ENCODE data around the gene PRR19.

GRCh38 chr19:42324655-42325307, 22.8 kb downstream of the PRR19 start:
- TF ChIP-seq ZNF274 (IDR thresholded peaks at IDR 0.05; ENCODE audit: low read depth, low read length) (no peak), SUZ12 (IDR thresholded peaks at IDR 0.05; ENCODE audit: extremely low read depth, insufficient read depth, insufficient read length) (no peak)
